GM18502 (cell line): ENCODE data around the gene ESPL1.
A peak's percentile ranks its signal among the peaks of the same experiment; 100 is the strongest.

Experiments
- ATAC-seq: cut with Tn5 transposase; IDR thresholded peaks from one replicate; pipeline ENCODE4 v1.9.1; 2021; ENCODE audit warnings: mild to moderate bottlenecking; ENCODE audit not compliant: unreplicated experiment, poor library complexity

ESPL1 gene

DNA sequence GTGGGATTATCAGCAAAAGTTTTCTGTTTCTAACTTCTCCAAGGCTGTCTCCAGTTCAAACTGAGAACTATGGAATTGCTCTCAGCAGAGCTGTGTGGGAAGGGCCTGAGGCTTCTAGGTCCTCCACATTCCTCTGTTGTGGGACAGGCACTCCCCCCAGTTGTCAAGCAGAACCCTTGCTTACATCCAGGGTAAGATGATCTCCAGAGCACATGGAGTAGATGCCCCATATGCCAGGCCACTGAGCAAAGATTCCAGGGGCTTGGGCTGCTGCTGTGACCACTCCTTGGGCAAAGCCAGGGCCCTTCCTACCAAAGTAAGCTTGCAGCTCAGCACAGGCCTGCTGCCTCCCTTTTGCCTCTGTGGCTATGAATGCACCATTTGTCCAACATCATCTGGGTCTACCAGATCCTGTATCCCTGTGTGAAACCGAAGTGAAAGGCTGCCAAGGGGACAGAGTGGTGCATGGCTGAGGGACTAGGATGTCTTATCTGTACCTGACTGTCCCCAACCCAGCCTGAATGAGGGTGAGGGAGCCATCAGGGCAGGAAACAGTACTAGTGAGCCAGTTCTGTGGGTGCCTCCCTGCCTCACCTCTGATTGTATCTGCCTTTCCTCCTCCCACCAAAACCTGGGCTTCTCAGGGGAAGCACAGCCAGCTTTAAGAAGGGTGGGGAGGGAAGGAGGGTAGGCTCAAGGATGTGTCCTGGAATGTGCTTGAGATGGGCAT is 13.1 kb upstream of the ESPL1 start:
- no peak for ATAC-seq

DNA sequence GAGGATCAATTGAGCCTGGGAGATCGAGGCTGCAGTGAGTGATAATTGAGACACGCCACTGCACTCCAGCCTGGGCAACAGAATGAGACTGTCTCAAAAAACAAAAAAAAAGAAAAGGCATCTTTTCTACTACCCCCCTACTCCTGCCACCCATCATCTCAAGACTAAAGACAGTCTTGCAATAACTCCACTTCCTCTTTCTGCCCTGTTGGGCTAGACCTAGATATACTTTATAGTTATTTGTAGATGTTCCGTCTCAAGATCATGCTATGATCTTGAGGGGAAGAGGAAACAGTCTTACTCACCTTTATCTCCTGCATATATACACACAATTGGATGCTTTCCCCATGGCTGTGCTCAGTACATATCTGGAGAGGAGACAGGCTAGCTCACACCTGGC is 12.1 kb upstream of the ESPL1 start:
- ATAC-seq, result peak; percentile 50

DNA sequence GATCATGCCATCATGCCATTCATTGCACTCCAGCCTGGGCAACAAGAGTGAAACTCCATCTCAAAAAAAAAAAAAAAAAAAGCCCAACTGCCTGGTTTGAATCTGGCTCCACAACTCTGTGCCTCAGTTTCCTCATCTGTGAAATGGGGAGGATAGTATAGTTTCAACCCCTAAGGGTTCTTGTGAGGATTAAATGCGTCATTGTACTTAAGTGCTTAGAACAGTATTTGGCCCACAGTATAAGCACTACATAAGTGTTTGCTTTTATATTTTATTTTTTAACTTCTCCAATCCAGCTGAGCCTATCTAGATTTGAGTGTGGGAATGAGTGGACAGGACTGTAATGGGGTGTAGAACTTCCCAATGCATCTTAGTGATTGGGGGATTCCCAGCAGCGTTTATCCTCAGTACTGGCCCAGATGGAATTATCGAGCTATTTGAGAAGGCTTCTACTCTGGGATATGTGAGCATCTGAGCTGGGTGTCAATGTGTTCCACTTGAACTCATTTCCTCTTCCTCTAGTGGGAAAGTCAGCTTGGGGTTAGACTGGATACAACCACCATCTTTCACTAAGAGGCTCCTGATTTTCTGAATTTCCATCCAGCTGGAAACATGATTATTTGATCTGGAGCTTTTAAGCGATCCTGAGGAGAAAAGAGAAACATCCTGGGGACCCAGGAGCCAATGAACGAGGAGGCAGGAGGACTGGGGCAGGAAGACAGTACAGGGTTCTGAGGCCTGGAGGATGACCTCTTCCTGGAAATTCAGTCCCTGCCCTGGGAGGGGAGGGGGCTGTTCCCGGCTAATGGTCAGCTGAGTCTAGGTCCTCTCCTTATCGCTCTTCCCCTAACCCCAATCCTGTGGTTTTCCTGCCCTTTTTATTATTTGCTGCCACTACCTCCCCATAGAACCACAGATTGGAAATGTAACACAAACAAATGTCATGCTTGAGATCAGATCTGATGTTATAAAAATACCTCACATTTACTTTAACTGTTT is 9.3 kb upstream of the ESPL1 start:
- no peak for ATAC-seq

DNA sequence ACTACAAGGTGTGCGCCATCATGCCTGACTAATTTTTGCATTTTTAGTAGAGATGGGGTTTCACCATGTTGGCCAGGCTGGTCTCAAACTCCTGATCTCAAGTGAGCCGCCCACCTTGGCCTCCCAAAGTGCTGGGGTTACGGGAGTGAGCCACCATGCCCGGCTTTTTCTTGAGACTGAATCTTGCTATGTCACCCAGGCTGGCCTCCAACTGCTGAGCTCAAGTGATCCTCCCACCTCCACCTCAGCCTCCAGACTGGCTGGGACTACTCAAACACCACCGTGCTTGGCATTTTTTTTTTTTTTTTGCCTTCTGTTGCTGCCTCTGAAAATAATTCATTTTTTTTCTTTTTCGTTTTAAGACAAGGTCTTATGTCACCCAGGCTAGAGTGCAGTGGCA is 8.2 kb upstream of the ESPL1 start:
- ATAC-seq, result no peak

DNA sequence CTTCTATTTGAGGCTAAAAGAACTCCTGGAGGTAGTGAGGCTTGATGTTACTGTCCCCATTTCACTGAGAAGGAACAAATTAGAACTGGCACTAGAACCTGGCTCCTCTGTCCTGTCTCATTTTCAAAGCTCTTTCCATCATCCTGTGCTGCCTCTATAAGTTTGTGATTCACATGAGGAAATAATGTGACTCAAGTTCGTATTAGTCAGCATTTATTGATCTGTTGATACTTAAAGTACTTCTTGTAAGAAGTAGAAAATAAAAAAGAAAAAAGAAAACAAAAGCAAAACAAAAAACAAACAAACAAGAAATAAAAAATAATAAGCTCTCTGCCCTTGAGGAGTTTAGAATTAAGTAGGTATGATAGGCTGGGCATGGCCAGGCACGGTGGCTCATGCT is 2.3 kb upstream of the ESPL1 start:
- ATAC-seq, result no peak

DNA sequence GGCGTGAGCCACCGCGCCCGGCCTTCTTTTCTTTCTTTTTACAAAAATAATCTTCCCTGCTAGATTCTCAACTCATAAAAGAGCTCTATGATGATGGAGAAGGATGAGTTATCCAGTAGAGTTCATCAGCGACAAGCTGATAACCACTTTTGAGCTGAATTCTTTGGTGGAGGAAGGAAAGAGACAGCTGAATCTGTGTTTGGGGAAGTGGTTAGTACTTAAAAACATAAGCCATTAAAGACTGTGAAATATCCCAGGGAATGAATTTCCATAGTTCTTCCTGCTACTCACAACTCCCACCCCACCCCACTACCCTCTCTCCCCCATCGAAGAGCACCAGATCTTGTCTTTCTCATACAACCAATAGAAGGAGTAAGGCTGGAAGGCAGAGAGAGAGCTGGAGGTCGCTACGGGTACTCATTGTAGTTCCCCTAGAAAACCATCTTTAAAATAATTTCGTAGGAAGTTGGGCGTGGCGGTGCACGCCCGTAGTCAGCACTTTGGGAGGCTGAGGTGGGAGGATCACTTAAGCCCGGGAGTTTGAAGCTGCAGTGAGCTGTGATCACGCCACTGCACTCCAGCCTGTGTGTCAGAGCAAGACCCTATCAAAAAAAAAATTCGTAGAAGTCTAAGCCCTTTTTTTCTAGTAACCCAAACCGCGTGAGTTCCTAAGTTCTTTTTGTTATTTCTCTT is 647 bp upstream of the ESPL1 start:
- ATAC-seq, result no peak

DNA sequence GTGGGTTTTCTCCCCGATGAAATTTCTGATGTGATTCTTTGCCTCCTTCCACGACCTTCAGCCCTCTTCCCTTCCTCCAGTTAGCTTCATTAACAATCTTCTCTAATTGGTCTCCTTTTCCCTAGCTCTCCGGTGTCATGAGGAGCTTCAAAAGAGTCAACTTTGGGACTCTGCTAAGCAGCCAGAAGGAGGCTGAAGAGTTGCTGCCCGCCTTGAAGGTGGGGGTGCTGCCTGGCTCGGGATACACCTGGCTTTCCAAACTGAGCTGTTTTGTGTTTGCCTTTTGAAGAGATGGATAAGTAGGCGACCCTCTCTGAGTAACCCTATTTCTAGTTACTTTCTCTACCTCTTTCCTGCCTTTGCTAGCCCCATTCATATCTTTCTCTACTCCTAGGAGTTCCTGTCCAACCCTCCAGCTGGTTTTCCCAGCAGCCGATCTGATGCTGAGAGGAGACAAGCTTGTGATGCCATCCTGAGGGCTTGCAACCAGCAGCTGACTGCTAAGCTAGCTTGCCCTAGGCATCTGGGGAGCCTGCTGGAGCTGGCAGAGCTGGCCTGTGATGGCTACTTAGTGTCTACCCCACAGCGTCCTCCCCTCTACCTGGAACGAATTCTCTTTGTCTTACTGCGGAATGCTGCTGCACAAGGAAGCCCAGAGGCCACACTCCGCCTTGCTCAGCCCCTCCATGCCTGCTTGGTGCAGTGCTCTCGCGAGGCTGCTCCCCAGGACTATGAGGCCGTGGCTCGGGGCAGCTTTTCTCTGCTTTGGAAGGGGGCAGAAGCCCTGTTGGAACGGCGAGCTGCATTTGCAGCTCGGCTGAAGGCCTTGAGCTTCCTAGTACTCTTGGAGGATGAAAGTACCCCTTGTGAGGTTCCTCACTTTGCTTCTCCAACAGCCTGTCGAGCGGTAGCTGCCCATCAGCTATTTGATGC is 797 bp downstream of the ESPL1 start:
- no peak for ATAC-seq

DNA sequence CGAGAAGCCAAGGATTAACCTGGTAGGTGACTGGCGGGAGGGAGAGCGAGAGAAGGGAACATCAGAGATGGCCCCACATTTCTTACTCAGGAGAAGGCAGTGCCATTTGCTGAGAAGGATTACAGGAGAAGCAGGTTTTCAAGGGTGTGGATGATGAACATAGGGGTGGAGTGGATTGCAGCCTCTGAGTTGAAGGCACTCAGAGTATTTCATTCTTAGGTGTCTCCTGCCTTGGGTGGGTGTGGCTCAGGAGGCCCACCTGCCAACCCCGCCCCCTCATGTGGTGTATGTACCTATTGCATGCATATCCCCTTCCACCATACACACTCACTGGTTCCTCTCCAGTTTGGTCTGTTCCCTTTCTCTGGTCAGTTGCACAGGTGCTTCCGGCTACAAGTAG is 6.3 kb downstream of the ESPL1 start:
- no peak for ATAC-seq

DNA sequence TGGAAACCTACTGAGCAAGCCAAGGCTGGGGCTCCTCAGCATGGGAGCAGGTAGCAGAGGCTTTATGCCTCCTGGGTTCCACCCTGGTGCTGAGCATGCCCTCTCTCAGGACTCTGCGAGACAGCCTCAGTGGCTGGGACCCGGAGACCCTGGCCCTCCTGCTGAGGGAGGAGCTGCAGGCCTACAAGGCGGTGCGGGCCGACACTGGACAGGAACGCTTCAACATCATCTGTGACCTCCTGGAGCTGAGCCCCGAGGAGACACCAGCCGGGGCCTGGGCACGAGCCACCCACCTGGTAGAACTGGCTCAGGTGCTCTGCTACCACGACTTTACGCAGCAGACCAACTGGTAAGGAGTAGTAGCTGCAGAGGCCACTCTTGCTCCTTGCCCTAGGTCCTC is 8.4 kb downstream of the ESPL1 start:
- no peak for ATAC-seq

DNA sequence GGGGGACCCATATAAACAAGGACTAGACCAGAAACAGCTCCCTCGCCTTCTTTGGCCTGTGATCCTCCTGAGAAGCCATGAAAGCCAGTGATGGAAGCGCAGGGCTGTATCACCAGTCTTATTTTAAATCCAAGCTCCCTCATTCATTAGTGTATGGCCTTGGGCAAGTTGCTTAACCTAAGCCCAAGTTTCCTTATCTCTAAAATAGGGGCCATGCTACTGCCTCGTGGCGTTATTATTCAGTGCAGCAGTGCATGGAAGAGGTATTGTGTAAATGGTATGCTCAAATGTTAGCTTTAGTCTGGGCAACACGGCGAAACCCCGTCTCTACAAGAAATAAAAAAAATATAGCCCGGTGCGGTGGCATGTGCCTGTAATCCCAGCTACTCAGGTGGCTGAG is 9.9 kb downstream of the ESPL1 start:
- ATAC-seq, result no peak

DNA sequence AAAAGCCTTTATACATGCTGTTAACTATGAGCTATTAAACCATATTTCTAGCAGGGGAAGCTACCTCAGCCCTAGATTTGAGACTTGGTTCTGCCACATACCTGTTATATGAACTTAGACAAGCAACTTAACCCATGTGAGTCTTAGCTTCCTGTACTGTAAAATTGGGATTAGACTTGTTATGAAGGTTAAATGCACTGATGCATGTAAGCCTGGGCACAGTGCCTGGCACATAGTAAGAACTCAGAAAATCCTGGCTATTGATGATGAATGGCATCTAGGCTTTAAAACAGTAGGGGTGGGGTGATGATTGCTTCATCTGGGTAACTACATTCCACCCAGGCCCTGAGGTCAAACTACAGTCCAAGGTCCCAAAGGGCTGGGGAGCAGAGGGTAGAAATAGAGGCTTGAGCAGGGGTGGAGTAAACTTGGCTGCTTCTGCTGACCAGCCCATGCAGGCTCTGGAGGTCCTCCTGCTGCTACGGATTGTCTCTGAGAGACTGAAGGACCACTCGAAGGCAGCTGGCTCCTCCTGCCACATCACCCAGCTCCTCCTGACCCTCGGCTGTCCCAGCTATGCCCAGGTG is 11.3 kb downstream of the ESPL1 start:
- no peak for ATAC-seq

DNA sequence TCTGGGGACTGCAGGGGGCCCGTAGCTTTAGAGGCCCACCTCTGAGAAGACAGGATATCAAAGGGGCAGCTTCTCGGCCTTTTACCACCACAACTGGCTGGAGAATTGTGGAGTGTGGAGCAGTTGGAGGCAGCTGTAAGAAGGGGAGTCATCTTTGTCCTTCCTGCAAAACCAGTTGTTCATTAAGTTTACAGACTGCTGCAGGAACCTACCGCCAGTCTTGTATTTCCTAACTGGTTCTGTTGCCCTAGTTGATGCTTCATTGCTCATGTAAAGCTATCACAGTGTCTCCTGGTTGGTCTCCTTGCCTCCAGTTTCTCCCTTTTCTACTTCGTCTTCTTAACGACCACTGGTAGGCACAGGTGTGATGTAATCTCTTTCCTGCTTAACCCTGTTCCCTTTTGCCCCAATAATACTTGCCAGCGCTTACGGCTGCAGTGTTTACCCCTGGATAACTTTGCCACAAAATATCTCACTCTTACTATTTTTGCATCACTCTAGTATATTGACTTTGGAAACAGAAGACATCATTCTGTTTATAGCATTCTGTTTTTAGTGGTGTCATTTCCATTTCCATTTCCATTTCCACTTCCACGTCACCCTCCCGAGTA is 11.9 kb downstream of the ESPL1 start:
- no peak for ATAC-seq

DNA sequence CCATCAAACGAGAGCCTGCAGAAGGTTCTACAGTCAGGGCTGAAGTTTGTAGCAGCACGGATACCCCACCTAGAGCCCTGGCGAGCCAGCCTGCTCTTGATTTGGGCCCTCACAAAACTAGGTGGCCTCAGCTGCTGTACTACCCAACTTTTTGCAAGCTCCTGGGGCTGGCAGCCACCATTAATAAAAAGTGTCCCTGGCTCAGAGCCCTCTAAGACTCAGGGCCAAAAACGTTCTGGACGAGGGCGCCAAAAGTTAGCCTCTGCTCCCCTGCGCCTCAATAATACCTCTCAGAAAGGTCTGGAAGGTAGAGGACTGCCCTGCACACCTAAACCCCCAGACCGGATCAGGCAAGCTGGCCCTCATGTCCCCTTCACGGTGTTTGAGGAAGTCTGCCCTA is 18.3 kb downstream of the ESPL1 start:
- no peak for ATAC-seq

DNA sequence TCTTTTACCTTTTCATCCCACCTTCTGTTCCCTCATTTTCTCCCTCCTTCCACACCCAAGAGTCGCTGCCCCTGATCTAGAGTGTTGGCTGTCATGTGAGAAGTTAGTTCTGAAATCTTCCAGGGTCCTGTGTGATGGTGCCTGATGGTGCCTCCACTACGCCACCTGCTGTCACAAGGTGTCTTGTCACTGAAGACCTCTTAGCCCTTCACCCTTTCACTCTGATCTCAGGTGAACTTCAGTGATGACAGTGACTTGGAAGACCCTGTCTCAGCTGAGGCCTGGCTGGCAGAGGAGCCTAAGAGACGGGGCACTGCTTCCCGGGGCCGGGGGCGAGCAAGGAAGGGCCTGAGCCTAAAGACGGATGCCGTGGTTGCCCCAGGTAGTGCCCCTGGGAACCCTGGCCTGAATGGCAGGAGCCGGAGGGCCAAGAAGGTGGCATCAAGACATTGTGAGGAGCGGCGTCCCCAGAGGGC is 19.7 kb downstream of the ESPL1 start:
- ATAC-seq, result no peak

DNA sequence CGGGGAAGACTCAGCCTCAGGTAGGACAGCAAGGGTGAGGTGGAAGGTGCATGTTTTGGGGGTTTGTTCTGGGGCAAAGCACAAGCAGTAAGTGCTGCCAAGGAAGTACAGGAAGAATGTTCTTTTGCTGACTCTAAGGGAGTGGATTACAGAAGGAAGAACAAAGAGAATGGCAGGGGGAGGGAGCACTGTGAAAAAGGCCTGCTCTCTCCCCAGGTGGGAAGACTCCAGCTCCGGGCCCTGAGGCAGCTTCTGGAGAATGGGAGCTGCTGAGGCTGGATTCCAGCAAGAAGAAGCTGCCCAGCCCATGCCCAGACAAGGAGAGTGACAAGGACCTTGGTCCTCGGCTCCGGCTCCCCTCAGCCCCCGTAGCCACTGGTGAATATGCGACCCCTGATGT is 20.2 kb downstream of the ESPL1 start:
- ATAC-seq, result no peak

DNA sequence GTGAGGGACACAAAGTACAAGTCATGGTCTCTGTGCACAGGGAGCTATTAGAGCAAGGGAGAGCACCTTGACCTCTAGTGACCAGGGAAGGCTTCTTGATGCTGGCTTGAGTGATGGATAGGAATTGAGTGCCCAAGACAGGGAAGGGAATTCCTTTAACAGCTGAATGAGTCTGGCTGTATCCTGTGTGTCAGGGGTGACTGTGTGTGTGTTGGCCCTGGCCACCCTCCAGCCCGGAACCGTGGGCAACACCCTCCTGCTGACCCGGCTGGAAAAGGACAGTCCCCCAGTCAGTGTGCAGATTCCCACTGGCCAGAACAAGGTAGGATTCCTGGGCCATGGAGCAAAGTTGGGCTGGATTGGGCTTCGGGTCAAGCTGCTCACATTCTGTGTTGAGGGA is 21.8 kb downstream of the ESPL1 start:
- ATAC-seq, result no peak

DNA sequence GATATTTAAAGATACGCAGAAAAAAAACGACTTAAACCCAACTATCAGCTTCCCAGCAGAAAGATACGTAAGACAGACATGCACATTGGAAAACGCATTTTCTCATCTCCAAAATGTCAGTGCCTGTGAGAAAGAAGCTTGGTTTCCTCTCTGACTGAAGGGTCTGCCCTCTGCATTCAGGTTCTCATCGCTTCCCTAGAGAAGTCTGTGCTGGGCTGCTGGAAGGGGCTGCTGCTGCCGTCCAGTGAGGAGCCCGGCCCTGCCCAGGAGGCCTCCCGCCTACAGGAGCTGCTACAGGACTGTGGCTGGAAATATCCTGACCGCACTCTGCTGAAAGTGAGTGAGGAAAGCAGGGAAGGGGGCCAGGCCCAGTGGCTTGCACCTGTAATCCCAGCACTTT is 22.6 kb downstream of the ESPL1 start:
- ATAC-seq, result no peak

DNA sequence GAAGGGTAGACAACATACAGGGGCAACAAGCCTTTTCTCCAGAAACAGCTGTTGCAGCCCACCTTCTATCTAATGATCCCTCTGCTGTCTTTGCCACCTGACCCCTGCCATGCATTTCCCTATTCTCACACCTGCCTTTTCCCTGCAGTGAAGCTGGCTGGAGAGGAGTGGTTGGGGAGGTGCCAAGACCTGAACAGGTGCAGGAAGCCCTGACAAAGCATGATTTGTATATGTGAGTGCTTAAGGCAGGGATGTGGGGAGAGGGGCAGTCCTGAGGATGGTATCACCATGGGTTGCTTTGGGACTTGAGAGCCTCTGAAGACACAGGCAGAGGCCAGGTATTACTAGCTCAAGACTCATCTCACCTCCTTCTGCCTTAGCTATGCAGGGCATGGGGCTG is 24.3 kb downstream of the ESPL1 start:
- no peak for ATAC-seq
